RWPE1 (cell line): ENCODE results near the gene LDLRAD1.

Experiments
- CTCF ChIA-PET: fragments of 350-600 bp; sonication (Branson Sonifier 250); formaldehyde crosslinking; extraction: SDS; loops from one replicate; lab custom pipeline; 2021; lab: Yijun Ruan, JAX
- POLR2A ChIA-PET: fragments of 400-600 bp; formaldehyde crosslinking; extraction: SDS; loops from one replicate; lab custom pipeline; 2020; ENCODE audit warnings: antibody characterized with exemption; ENCODE audit not compliant: low non-redundant PET; lab: Yijun Ruan, JAX
- DNase-seq: peaks from one replicate; pipeline ENCODE4 v3.0.0; 2012; ENCODE audit warnings: low spot score
- H3K27ac ChIP-seq: fragments of 450-650 bp; 2 replicates; pipeline ENCODE4 v1.5.1; 2017
- CTCF ChIP-seq: fragments of 450-650 bp; conservative IDR thresholded peaks from 2 replicates; pipeline ENCODE4 v1.5.1; 2017; ENCODE audit warnings: low read depth, mild to moderate bottlenecking

The LDLRAD1 gene

GRCh38 chr1:54016343-54017282 is 1.4 kb downstream of the LDLRAD1 start:
- TF ChIP-seq CTCF = no peak

GRCh38 chr1:54014009-54014629 is 3.9 kb downstream of the LDLRAD1 start:
- TF ChIP-seq CTCF = no peak
- ChIA-PET POLR2A (interaction anchor here (0.9 kb wide), 1 partner anchor 44 kb away, joined by 4 read pairs; no protein-coding TSS in a partner anchor), CTCF (no interaction called here)
- no peak overlapping the region for H3K27ac ChIP-seq
- no peak for DNase-seq

More at GRCh38 chr1:54016343-54017282, 1.4 kb downstream of the LDLRAD1 start:
- CTCF ChIA-PET = no interaction called here
- POLR2A ChIA-PET = interaction anchor here (0.9 kb wide), 1 partner anchor 127 kb away, joined by 3 read pairs; the partner anchor contains the start of gene YIPF1
- DNase-seq = peak; percentile 86
- peak overlapping the region; percentile 6; the same call in 1 of the 2 replicates for H3K27ac ChIP-seq

- TF ChIP-seq CTCF = no peak
- POLR2A ChIA-PET = no interaction called here
- CTCF ChIA-PET = no interaction called here
- no peak for DNase-seq
- no peak overlapping the region for H3K27ac ChIP-seq
Observed at GRCh38 chr1:54013393-54014008, 4.5 kb downstream of the LDLRAD1 start.

- H3K27ac ChIP-seq = no peak overlapping the region
- POLR2A ChIA-PET = no interaction called here
- no peak for TF ChIP-seq CTCF
- DNase-seq = no peak
- CTCF ChIA-PET = no interaction called here
Observed at GRCh38 chr1:54012863-54013262, 5.1 kb downstream of the LDLRAD1 start.

- ChIA-PET CTCF (no interaction called here), POLR2A (no interaction called here)
- DNase-seq = no peak
- H3K27ac ChIP-seq = no peak overlapping the region
- no peak for TF ChIP-seq CTCF
Observed at GRCh38 chr1:54012008-54012325, 6.0 kb downstream of the LDLRAD1 start.

DNA sequence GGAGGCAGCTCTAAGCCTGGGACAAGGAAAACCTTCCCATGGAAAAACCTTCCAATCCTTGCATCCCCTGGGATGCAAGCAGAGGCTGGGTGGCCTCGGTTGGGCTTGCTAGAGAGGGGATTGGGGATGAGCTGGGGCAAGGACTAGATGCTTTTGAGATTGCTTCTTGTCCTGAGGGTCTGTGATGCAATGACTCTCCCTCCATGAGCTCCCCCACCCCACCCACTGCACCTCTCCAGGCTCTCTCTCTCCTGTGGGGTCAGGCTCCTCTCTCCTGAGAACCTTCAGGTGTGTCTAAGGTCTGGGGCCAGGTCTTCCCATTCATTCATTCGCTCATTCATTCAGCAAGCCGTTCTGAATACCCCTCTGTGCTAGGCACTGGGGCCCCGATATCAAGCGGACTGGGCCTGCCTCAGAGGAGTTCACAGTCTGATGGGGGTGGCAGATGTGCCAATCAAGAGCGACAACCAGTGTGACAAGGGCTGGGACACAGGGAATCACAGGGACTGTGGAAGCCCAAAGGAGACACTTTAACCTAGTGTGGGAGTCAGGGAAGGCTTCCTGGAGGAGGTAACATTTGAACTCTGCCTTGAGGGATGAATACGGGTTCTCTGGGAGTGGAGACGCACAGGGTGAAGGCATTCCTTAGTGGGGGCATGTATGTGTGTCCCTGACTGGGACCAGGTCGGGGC is 6.5 kb downstream of the LDLRAD1 start:
- ChIA-PET POLR2A (no interaction called here), CTCF (no interaction called here)
- no peak for DNase-seq
- no peak for TF ChIP-seq CTCF
- H3K27ac ChIP-seq = no peak overlapping the region
